Astrocyte (in vitro differentiated cells and primary cell): ENCODE data around the gene TCAIM. TPM values are rescaled to one million over a fixed set of nuclear protein-coding genes. Genes with fewer than 3 reads are reported as not detected.

ENCODE experiments used
- DNase-seq: peaks from one replicate; pipeline ENCODE4 v3.0.0-alpha.2; 2010; ENCODE audit warnings: low read depth
- FAIRE-seq: peaks from 2 replicates; lab custom pipeline; 2011; peaks lifted over from hg19 to GRCh38; lab: Jason Lieb, UNC
- H2AFZ ChIP-seq: 2 replicates; pipeline ENCODE4 v1.6.0; 2012; ENCODE audit warnings: low read depth, low read length, inconsistent platforms
- H3K27ac ChIP-seq: 2 replicates; pipeline ENCODE4 v1.5.1; 2011; ENCODE audit warnings: low read depth, low read length, inconsistent platforms
- H3K27me3 ChIP-seq: 2 replicates; pipeline ENCODE4 v1.6.0; 2011; ENCODE audit warnings: low read length, inconsistent platforms; ENCODE audit not compliant: insufficient read depth
- H3K36me3 ChIP-seq: 2 replicates; pipeline ENCODE4 v1.5.1; 2011; ENCODE audit warnings: low read length, inconsistent platforms; ENCODE audit not compliant: insufficient read depth
- H3K4me1 ChIP-seq: 2 replicates; pipeline ENCODE4 v1.5.1; 2011; ENCODE audit warnings: low read length, inconsistent platforms; ENCODE audit not compliant: insufficient read depth
- H3K4me2 ChIP-seq: 2 replicates; pipeline ENCODE4 v1.6.0; 2012; ENCODE audit warnings: low read length, inconsistent platforms
- H3K4me3 ChIP-seq: 2 replicates; pipeline ENCODE4 v1.5.1; 2011; ENCODE audit warnings: low read depth, mild to moderate bottlenecking, low read length, inconsistent platforms; ENCODE audit not compliant: insufficient read depth
- H3K79me2 ChIP-seq: 2 replicates; pipeline ENCODE4 v1.6.0; 2012; ENCODE audit warnings: mild to moderate bottlenecking, low read length, inconsistent platforms; ENCODE audit not compliant: insufficient read depth
- H3K9ac ChIP-seq: 2 replicates; pipeline ENCODE4 v1.6.0; 2012; ENCODE audit warnings: mild to moderate bottlenecking, low read length, inconsistent platforms
- H3K9me3 ChIP-seq: 2 replicates; pipeline ENCODE4 v1.5.1; 2012; ENCODE audit warnings: low read depth, mild to moderate bottlenecking, low read length, inconsistent platforms; ENCODE audit not compliant: insufficient read depth
- H4K20me1 ChIP-seq: 2 replicates; pipeline ENCODE4 v1.6.0; 2012; ENCODE audit warnings: low read length, inconsistent platforms; ENCODE audit not compliant: insufficient read depth
- H3K27ac Mint-ChIP-seq: one replicate; pipeline ENCODE4 v1.8.0; 2021; ENCODE audit warnings: mild to moderate bottlenecking, mixed read lengths; ENCODE audit not compliant: unreplicated experiment
- H3K27me3 Mint-ChIP-seq: one replicate; pipeline ENCODE4 v1.8.0; 2021; ENCODE audit warnings: low read depth, mixed read lengths; ENCODE audit not compliant: unreplicated experiment
- H3K36me3 Mint-ChIP-seq: one replicate; pipeline ENCODE4 v1.8.0; 2021; ENCODE audit warnings: low read depth, mixed read lengths; ENCODE audit not compliant: unreplicated experiment
- H3K4me1 Mint-ChIP-seq: one replicate; pipeline ENCODE4 v1.8.0; 2021; ENCODE audit warnings: low read depth, mixed read lengths; ENCODE audit not compliant: unreplicated experiment
- H3K4me3 Mint-ChIP-seq: one replicate; pipeline ENCODE4 v1.8.0; 2021; ENCODE audit warnings: mild to moderate bottlenecking, moderate library complexity, mixed read lengths; ENCODE audit not compliant: unreplicated experiment
- H3K9me3 Mint-ChIP-seq: one replicate; pipeline ENCODE4 v1.8.0; 2021; ENCODE audit warnings: mild to moderate bottlenecking, mixed read lengths; ENCODE audit not compliant: unreplicated experiment
- EZH2 ChIP-seq: IDR thresholded peaks from 2 replicates; pipeline ENCODE4 v1.6.1; 2012; ENCODE audit warnings: mild to moderate bottlenecking, low read length, inconsistent platforms; ENCODE audit not compliant: insufficient read depth
- total RNA-seq: library from RNA; stranded (reverse); gene quantifications from 2 replicates; pipeline ENCODE4 v1.2.1, GENCODE V29; 2021
- TF ChIP-seq, protein P1 (sequence below): IDR thresholded peaks from 2 replicates; pipeline ENCODE4 v1.5.1; 2011; ENCODE audit warnings: low read depth, mild to moderate bottlenecking, inconsistent platforms, low read length, moderate library complexity; ENCODE audit not compliant: insufficient read depth

Gene TCAIM
- total RNA-seq, 1 donor from 2014 or later: 25.5 TPM

DNA sequence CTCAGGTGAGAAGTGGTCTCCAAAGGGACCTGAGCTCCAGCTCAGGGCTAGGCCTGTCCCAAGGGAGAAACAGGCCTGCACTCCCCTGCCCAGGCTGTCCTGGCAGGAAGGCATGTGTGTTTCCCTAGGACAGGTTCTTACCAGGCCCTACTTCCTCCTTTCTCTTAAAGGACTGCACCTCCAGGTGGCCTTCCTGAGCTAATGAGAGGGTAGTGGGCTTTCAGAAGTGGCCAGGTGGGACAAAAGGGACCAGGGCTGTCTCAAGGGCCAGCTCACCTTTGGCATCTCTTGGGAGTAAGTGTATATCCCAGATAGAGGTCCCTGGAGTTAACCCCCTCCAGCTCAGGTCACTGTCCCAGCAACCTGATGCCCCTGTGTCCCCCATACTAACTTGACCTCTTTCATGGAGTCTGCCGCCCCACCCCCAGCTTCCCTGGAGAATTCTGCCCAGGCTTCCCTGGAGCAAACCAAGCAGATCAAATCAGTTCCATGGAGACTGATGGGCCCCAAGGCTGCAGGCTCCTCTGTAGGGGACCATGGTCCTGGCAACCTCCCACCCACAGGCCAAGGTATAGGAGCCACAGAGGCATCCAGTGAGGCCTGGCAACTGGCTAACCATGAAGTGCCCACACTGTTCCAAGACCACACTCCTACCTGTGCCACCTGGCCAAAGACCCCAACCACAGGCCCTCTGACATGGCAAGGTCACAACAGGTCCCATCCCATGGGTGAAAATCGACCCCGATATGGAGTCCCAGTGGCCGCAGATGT is 71.3 kb downstream of the TCAIM start:
- Histone ChIP-seq H3K27ac (no peak overlapping the region), H2AFZ (no peak overlapping the region), H4K20me1 (no peaks in the 10 kb centered on the region), H3K4me1 (no peaks in the 10 kb centered on the region), H3K79me2 (no peaks in the 10 kb centered on the region), H3K36me3 (no peaks in the 10 kb centered on the region), H3K4me2 (no peak overlapping the region), H3K9me3 (no peaks in the 10 kb centered on the region), H3K27me3 (no peaks in the 10 kb centered on the region), H3K4me3 (no peak overlapping the region), H3K9ac (no peak overlapping the region)
- Mint-ChIP-seq H3K4me3 (no peak overlapping the region), H3K27me3 (no peaks in the 10 kb centered on the region), H3K4me1 (no peaks in the 10 kb centered on the region), H3K27ac (no peak overlapping the region), H3K36me3 (peaks cover 16% of the 10 kb centered on the region), H3K9me3 (no peaks in the 10 kb centered on the region)
- no peak for DNase-seq
- TF ChIP-seq, protein P1, sequence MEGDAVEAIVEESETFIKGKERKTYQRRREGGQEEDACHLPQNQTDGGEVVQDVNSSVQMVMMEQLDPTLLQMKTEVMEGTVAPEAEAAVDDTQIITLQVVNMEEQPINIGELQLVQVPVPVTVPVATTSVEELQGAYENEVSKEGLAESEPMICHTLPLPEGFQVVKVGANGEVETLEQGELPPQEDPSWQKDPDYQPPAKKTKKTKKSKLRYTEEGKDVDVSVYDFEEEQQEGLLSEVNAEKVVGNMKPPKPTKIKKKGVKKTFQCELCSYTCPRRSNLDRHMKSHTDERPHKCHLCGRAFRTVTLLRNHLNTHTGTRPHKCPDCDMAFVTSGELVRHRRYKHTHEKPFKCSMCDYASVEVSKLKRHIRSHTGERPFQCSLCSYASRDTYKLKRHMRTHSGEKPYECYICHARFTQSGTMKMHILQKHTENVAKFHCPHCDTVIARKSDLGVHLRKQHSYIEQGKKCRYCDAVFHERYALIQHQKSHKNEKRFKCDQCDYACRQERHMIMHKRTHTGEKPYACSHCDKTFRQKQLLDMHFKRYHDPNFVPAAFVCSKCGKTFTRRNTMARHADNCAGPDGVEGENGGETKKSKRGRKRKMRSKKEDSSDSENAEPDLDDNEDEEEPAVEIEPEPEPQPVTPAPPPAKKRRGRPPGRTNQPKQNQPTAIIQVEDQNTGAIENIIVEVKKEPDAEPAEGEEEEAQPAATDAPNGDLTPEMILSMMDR: no peak
- no peak for TF ChIP-seq EZH2
- no peak for FAIRE-seq

GRCh38 chr3:44411031-44411645 is 72.6 kb downstream of the TCAIM start:
- Mint-ChIP-seq H3K4me1 (no peaks in the 10 kb centered on the region), H3K27ac (no peak overlapping the region), H3K9me3 (no peaks in the 10 kb centered on the region), H3K36me3 (peaks cover 10% of the 10 kb centered on the region), H3K4me3 (no peak overlapping the region), H3K27me3 (no peaks in the 10 kb centered on the region)
- Histone ChIP-seq H3K9ac (no peak overlapping the region), H2AFZ (no peak overlapping the region), H3K36me3 (no peaks in the 10 kb centered on the region), H3K4me3 (no peak overlapping the region), H3K79me2 (no peaks in the 10 kb centered on the region), H3K9me3 (no peaks in the 10 kb centered on the region), H3K4me2 (no peak overlapping the region), H3K4me1 (no peaks in the 10 kb centered on the region), H4K20me1 (no peaks in the 10 kb centered on the region), H3K27me3 (no peaks in the 10 kb centered on the region), H3K27ac (no peak overlapping the region)
- no peak for FAIRE-seq
- no peak for TF ChIP-seq EZH2
- TF ChIP-seq, protein P1: no peak
- no peak for DNase-seq

DNA sequence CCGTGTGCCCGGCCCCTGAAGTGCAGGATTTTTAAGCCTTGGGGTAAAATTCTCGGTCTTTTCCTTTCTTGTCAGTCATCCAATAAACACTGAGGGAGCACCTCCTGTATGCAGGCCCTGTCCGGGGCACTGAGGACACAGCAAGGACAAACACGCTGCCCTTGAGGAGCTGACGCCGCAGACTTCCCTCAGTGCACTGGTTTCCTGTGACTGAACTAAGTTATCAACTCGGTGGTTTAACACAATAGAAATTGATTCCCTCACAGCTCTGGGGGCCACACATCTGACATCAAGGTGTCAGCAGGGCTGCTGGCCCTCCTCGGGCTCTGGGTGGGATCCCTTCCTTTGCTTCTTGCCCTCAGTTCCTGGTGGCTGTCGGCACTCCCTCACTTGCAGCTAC is 73.8 kb downstream of the TCAIM start:
- DNase-seq: no peak
- Mint-ChIP-seq H3K9me3 (no peaks in the 10 kb centered on the region), H3K27me3 (no peaks in the 10 kb centered on the region), H3K27ac (no peak overlapping the region), H3K4me3 (no peak overlapping the region), H3K36me3 (peaks cover 9% of the 10 kb centered on the region), H3K4me1 (no peaks in the 10 kb centered on the region)
- Histone ChIP-seq H3K4me3 (no peak overlapping the region), H3K27me3 (no peaks in the 10 kb centered on the region), H4K20me1 (no peaks in the 10 kb centered on the region), H3K9me3 (no peaks in the 10 kb centered on the region), H3K27ac (no peak overlapping the region), H3K4me2 (no peak overlapping the region), H3K9ac (no peak overlapping the region), H3K4me1 (no peaks in the 10 kb centered on the region), H2AFZ (no peak overlapping the region), H3K36me3 (no peaks in the 10 kb centered on the region), H3K79me2 (no peaks in the 10 kb centered on the region)
- TF ChIP-seq, protein P1: no peak
- no peak for TF ChIP-seq EZH2
- no peak for FAIRE-seq
